Karpas-422 (cell line): ENCODE measurements around the gene SRRM4. TPM values are rescaled to one million over a fixed set of nuclear protein-coding genes. Genes with fewer than 3 reads are reported as not detected.

Experiments used
- DNase-seq: peaks from one replicate; pipeline ENCODE4 v3.0.0-alpha.2; 2015
- H2AFZ ChIP-seq: fragments of 200-600 bp; sonication (generic); 2 replicates; pipeline ENCODE4 v1.6.1; 2014; ENCODE audit warnings: antibody characterized with exemption, low read length, mixed read lengths
- H3K27ac ChIP-seq: fragments of 200-600 bp; sonication (generic); 2 replicates; pipeline ENCODE4 v1.5.1; 2014; ENCODE audit warnings: mild to moderate bottlenecking, low read length, moderate library complexity
- H3K27me3 ChIP-seq: fragments of 200-600 bp; sonication (generic); 2 replicates; pipeline ENCODE4 v1.6.1; 2014; ENCODE audit warnings: low read length, mixed read lengths
- H3K36me3 ChIP-seq: fragments of 200-600 bp; sonication (generic); 2 replicates; pipeline ENCODE4 v1.6.1; 2014; ENCODE audit warnings: low read length, mixed read lengths; ENCODE audit not compliant: insufficient read depth
- H3K4me1 ChIP-seq: fragments of 200-600 bp; sonication (generic); 2 replicates; pipeline ENCODE4 v1.6.1; 2014; ENCODE audit warnings: mild to moderate bottlenecking, low read length, mixed read lengths
- H3K4me2 ChIP-seq: fragments of 200-600 bp; sonication (generic); 2 replicates; pipeline ENCODE4 v1.6.1; 2014; ENCODE audit warnings: low read length, low read depth, mild to moderate bottlenecking; ENCODE audit not compliant: poor library complexity, severe bottlenecking
- H3K4me3 ChIP-seq: fragments of 200-600 bp; sonication (generic); 2 replicates; pipeline ENCODE4 v1.5.1; 2014; ENCODE audit warnings: mild to moderate bottlenecking, antibody characterized with exemption, low read length, mixed read lengths
- H3K79me2 ChIP-seq: fragments of 200-600 bp; sonication (generic); 2 replicates; pipeline ENCODE4 v1.6.1; 2014; ENCODE audit warnings: mild to moderate bottlenecking, low read length, mixed read lengths
- H3K9ac ChIP-seq: fragments of 200-600 bp; sonication (generic); 2 replicates; pipeline ENCODE4 v1.6.0; 2014; ENCODE audit warnings: low read length
- H3K9me2 ChIP-seq: fragments of 200-600 bp; sonication (generic), shearing (Covaris generic); replicated peaks from 2 replicates; pipeline ENCODE4 v1.6.0; 2014; ENCODE audit warnings: mild to moderate bottlenecking, low read length, moderate library complexity; ENCODE audit not compliant: insufficient read depth
- H3K9me3 ChIP-seq: fragments of 300-700, 200-600 bp; sonication (generic); 2 replicates; pipeline ENCODE4 v1.6.1; 2014; ENCODE audit warnings: low read length, mixed read lengths
- H4K20me1 ChIP-seq: fragments of 200-600 bp; sonication (generic); 2 replicates; pipeline ENCODE4 v1.6.1; 2014; ENCODE audit warnings: mild to moderate bottlenecking, antibody characterized with exemption, low read length, low read depth; ENCODE audit not compliant: insufficient read depth
- total RNA-seq: library from RNA; depleted of rRNA; stranded (reverse); fragments of >200 nt; shearing (Covaris generic); gene quantifications from 2 replicates; pipeline ENCODE4 v1.2.3, GENCODE V29; 2014; ENCODE audit warnings: low replicate concordance

SRRM4 gene
- total RNA-seq, 1 experiment from 2014 or later, result not detected

GRCh38 chr12:119069147-119069642 lies 87.9 kb downstream of the SRRM4 start:
- Histone ChIP-seq H4K20me1 (no peaks in the 10 kb centered on the region), H3K27me3 (no peaks in the 10 kb centered on the region), H3K9me3 (no peaks in the 10 kb centered on the region), H3K27ac (no peak overlapping the region), H3K9ac (no peak overlapping the region), H3K36me3 (no peaks in the 10 kb centered on the region), H3K4me3 (no peak overlapping the region), H3K9me2 (no peaks in the 10 kb centered on the region), H3K4me2 (no peak overlapping the region), H3K79me2 (no peaks in the 10 kb centered on the region), H3K4me1 (no peaks in the 10 kb centered on the region), H2AFZ (no peak overlapping the region)
- no peak for DNase-seq

DNA sequence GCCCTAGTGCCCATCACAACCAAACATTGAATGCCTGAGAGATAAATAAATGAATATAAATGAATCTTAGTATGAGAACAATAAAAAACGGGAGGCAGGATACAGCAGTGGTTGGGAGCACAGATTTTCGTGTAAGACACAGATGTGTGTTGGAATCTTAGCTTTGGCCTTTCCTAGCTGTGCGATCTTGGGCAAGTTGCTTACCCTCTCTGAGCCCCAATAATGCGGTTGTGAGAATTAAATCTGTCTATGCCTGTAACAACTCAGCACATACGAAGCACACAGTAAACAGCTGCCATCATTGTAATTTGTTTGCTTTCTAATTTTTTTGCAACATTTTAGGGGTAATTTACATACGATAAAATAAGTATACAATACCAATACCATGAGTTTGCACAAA lies 89.8 kb downstream of the SRRM4 start:
- Histone ChIP-seq H3K79me2 (no peaks in the 10 kb centered on the region), H3K9ac (no peak overlapping the region), H3K36me3 (no peaks in the 10 kb centered on the region), H3K4me1 (no peaks in the 10 kb centered on the region), H3K27me3 (no peaks in the 10 kb centered on the region), H3K4me2 (no peak overlapping the region), H4K20me1 (no peaks in the 10 kb centered on the region), H3K9me2 (no peaks in the 10 kb centered on the region), H3K4me3 (no peak overlapping the region), H3K27ac (no peak overlapping the region), H2AFZ (no peak overlapping the region), H3K9me3 (no peaks in the 10 kb centered on the region)
- DNase-seq, result no peak

DNA sequence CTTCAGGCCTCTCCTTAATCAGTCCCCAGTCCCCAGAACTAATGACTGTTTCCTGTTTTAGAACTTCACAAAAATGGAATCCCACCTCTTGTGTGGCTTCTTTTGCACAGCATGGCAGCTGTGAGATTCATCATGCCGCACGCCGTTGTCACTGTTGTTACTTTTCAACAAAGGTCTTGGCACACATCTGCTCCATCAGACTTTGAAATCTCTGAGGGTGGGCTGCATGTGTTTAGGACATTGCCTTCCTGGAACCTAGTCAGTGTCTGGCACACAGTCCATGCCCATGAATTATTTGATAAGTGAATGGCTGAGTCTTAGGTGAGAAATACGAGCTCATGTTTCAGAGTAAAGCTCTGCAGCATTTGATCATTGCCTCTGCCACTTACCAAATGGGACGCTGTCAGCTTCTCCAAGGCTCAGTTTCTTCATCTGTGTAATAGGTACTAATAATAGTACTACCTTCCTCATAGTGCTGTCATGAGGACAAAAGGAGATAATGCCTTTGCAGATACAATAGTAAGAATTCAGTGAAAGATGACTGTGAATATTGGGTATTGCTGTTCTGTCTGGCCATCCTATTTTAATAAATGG lies 90.4 kb downstream of the SRRM4 start:
- Histone ChIP-seq H3K9ac (no peak overlapping the region), H2AFZ (no peak overlapping the region), H3K36me3 (no peaks in the 10 kb centered on the region), H4K20me1 (no peaks in the 10 kb centered on the region), H3K9me2 (no peaks in the 10 kb centered on the region), H3K79me2 (no peaks in the 10 kb centered on the region), H3K27ac (no peak overlapping the region), H3K4me1 (no peaks in the 10 kb centered on the region), H3K27me3 (no peaks in the 10 kb centered on the region), H3K4me2 (no peak overlapping the region), H3K4me3 (no peak overlapping the region), H3K9me3 (no peaks in the 10 kb centered on the region)
- DNase-seq, result no peak

- Histone ChIP-seq H3K4me2 (no peak overlapping the region), H3K27ac (no peak overlapping the region), H2AFZ (no peak overlapping the region), H3K9me3 (no peaks in the 10 kb centered on the region), H3K4me1 (no peaks in the 10 kb centered on the region), H3K9me2 (no peaks in the 10 kb centered on the region), H3K4me3 (no peak overlapping the region), H3K79me2 (no peaks in the 10 kb centered on the region), H4K20me1 (no peaks in the 10 kb centered on the region), H3K27me3 (no peaks in the 10 kb centered on the region), H3K36me3 (no peaks in the 10 kb centered on the region), H3K9ac (no peak overlapping the region)
- no peak for DNase-seq
These were observed 91.1 kb downstream of the SRRM4 start for GRCh38 chr12:119072440-119072839.

DNA sequence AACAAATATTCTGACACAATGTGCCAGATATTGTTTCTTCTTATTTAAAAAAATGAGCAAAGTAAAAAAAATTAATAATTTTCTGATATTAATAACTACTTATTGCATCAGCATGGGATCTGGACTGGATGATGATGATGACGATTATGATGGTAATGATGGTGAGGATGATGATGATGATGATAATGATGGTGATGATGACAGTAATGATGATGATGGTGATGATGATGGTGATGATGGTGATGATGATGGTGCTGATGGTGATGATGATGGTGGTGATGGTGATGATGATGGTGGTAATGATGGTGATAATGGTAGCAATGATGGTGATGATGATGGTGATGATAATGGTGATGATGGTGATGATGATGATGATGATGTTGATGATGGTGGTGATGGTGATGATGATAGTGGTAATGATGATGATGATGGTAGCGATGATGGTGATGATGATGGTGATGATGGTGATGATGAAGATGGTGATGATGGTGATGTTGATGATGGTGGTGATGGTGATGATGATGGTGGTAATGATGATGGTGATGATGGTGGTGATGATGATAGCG lies 94.0 kb downstream of the SRRM4 start:
- H3K27ac ChIP-seq, result no peak overlapping the region
- no peaks in the 10 kb centered on the region for H3K9me3 ChIP-seq
- no peaks in the 10 kb centered on the region for H3K4me1 ChIP-seq
- no peaks in the 10 kb centered on the region for H3K27me3 ChIP-seq
- no peak overlapping the region for H3K9ac ChIP-seq
- DNase-seq, result no peak
- H4K20me1 ChIP-seq, result no peaks in the 10 kb centered on the region
- H3K79me2 ChIP-seq, result no peaks in the 10 kb centered on the region
- no peak overlapping the region for H3K4me3 ChIP-seq
- H3K9me2 ChIP-seq, result no peaks in the 10 kb centered on the region
- H2AFZ ChIP-seq, result no peak overlapping the region
- H3K4me2 ChIP-seq, result no peak overlapping the region
- no peaks in the 10 kb centered on the region for H3K36me3 ChIP-seq

DNA sequence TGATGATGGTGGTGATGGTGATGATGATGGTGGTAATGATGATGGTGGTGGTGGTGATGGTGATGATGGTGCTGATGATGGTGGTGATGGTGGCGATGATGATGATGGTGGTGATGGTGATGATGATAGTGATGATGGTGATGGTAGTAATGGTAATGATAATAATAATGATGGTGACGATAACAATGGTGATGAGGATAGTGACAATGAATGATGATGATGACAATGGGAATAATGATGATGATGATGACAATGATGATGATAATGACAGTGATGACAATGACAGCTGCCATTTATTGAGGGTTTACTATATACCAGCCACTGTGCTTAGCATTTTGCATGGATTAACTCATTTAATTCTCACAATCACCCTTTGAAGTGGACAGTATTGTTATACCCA lies 94.6 kb downstream of the SRRM4 start:
- Histone ChIP-seq H3K4me3 (no peak overlapping the region), H3K79me2 (no peaks in the 10 kb centered on the region), H2AFZ (no peak overlapping the region), H3K4me2 (no peak overlapping the region), H3K27me3 (no peaks in the 10 kb centered on the region), H3K27ac (no peak overlapping the region), H4K20me1 (no peaks in the 10 kb centered on the region), H3K4me1 (no peaks in the 10 kb centered on the region), H3K36me3 (no peaks in the 10 kb centered on the region), H3K9ac (no peak overlapping the region), H3K9me2 (no peaks in the 10 kb centered on the region), H3K9me3 (no peaks in the 10 kb centered on the region)
- DNase-seq, result no peak

DNA sequence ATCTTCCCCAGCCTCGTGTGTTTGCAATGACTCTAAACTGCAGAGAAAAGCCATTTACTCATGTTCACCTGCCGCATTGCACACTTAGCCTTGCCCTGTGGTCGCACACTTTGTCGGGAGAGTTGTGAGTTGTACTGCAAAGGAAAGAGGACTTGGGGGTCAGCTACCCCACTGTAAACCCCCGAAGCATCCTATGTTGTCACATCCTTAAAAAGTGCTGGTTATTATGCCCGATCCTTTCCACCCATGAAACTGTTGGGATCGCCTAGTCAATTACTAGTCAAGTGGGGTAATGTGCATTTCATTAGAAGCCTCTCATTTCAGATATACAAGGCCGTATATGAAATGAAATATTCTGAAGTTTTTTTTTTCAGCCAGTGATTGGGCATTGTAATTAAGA lies 98.2 kb downstream of the SRRM4 start:
- Histone ChIP-seq H3K27me3 (no peaks in the 10 kb centered on the region), H3K4me1 (no peaks in the 10 kb centered on the region), H4K20me1 (no peaks in the 10 kb centered on the region), H3K79me2 (no peaks in the 10 kb centered on the region), H3K9me3 (no peaks in the 10 kb centered on the region), H3K4me2 (no peak overlapping the region), H3K4me3 (no peak overlapping the region), H3K36me3 (no peaks in the 10 kb centered on the region), H3K9ac (no peak overlapping the region), H2AFZ (no peak overlapping the region), H3K9me2 (no peaks in the 10 kb centered on the region), H3K27ac (no peak overlapping the region)
- no peak for DNase-seq

- H3K79me2 ChIP-seq, result no peaks in the 10 kb centered on the region
- H3K9ac ChIP-seq, result no peak overlapping the region
- no peaks in the 10 kb centered on the region for H3K36me3 ChIP-seq
- H3K27ac ChIP-seq, result no peak overlapping the region
- no peaks in the 10 kb centered on the region for H3K27me3 ChIP-seq
- H3K4me1 ChIP-seq, result no peaks in the 10 kb centered on the region
- H3K4me2 ChIP-seq, result no peak overlapping the region
- DNase-seq, result no peak
- H3K9me3 ChIP-seq, result no peaks in the 10 kb centered on the region
- H2AFZ ChIP-seq, result no peak overlapping the region
- no peaks in the 10 kb centered on the region for H4K20me1 ChIP-seq
- no peak overlapping the region for H3K4me3 ChIP-seq
- no peaks in the 10 kb centered on the region for H3K9me2 ChIP-seq
These were observed 100.7 kb downstream of the SRRM4 start for GRCh38 chr12:119082016-119082415.
